Stomach (tissue), 9 donors: ENCODE data around the gene USP43. TPM values are rescaled to one million over a fixed set of nuclear protein-coding genes. Genes with fewer than 3 reads are reported as not detected.

Source experiments
- DNase-seq, 2 donors: peaks; one replicate each; pipeline versions ENCODE4 v3.0.0 to v3.0.0-alpha.2; 2013 to 2019
- H3K27ac ChIP-seq, 5 donors: fragments of 200-600 bp in 4 of 5; sonication (generic) in 4 of 5; one replicate each; pipeline ENCODE4 v1.5.1; 2013 to 2019; ENCODE audit warnings: mild to moderate bottlenecking in 1 of 5, moderate library complexity in 1 of 5
- H3K27me3 ChIP-seq, 3 donors: fragments of 200-600 bp; sonication (generic); one replicate each; pipeline ENCODE4 v1.5.1; 2017 to 2019; ENCODE audit warnings: mixed run types in 1 of 3
- H3K36me3 ChIP-seq, 4 donors: fragments of 200-600 bp; sonication (generic); 1 replicate in 3 of 4; 2 replicates in 1 of 4; pipeline ENCODE4 v1.5.1; 2016 to 2019
- H3K4me1 ChIP-seq, 4 donors: fragments of 200-600 bp; sonication (generic); one replicate each; pipeline ENCODE4 v1.5.1; 2016 to 2019
- H3K4me3 ChIP-seq, 4 donors: fragments of 200-600 bp; sonication (generic) in 3 of 4; one replicate each; pipeline ENCODE4 v1.5.1; 2016 to 2019; ENCODE audit warnings: mild to moderate bottlenecking in 1 of 4
- H3K9me3 ChIP-seq, 4 donors: fragments of 200-600 bp; sonication (generic); one replicate each; pipeline ENCODE4 v1.5.1; 2016 to 2019
- EP300 ChIP-seq: sonication (generic); formaldehyde crosslinking; IDR thresholded peaks from one replicate; pipeline ENCODE4 v1.6.1; 2017; ENCODE audit warnings: antibody characterized with exemption
- POLR2A ChIP-seq, 4 donors: fragments of 450-650 bp; IDR thresholded peaks; one replicate each; pipeline ENCODE4 v1.6.1; 2016; ENCODE audit warnings: antibody characterized with exemption in 4 of 4, control low read depth in 2 of 4, mild to moderate bottlenecking in 1 of 4, moderate library complexity in 1 of 4
- POLR2AphosphoS5 ChIP-seq, 3 donors: sonication (generic); formaldehyde crosslinking; IDR thresholded peaks; one replicate each; pipeline ENCODE4 v1.6.1; 2016; ENCODE audit warnings: antibody characterized with exemption in 3 of 3
- WGBS, 5 donors: extraction: QIAGEN DNeasy Blood & Tissue Kit in 3 of 5; methylation state at CpG; one replicate each; pipeline versions ENCODE4 v1.1.5 to v1.1.7; 2013 to 2018; 5-methylcytosine and 5-hydroxymethylcytosine counted together
- intact Hi-C: fragments of 100-400 bp; cut with DNase I; formaldehyde crosslinking; loops from one replicate; pipeline ENCODE4 v1.15.1; 2023; ENCODE audit warnings: low total_unique reads
- polyA plus RNA-seq, 3 donors: library from polyadenylated mRNA; stranded (reverse); fragments of 200-250 nt; gene quantifications; one replicate each; pipeline ENCODE4 v1.2.3, GENCODE V29; 2013
- total RNA-seq, 5 donors: library from RNA; depleted of rRNA; stranded (reverse); fragments of >200 nt; gene quantifications; one replicate each; pipeline versions ENCODE4 v1.1.0 to v1.2.3, GENCODE V29; 2014 to 2016
- TF ChIP-seq, protein P1 (sequence below), 7 experiments: fragments of 450-650 bp in 4 of 7; fragments of 200-600 bp in 3 of 7; sonication (generic) in 3 of 7; IDR thresholded peaks; one replicate each; pipeline ENCODE4 v1.5.1; 2016 to 2019; ENCODE audit warnings: antibody characterized with exemption in 7 of 7, control low read depth in 2 of 7, mild to moderate bottlenecking in 1 of 7
- donor health status: healthy with polysubstance abuse.
- donor health status: Bipolar disorder and iron deficiency.
- donor health status: healthy.

USP43 gene
- total and polyA plus RNA-seq, 8 donors, result 1.3 to 55.4 (median 3.2) TPM

DNA sequence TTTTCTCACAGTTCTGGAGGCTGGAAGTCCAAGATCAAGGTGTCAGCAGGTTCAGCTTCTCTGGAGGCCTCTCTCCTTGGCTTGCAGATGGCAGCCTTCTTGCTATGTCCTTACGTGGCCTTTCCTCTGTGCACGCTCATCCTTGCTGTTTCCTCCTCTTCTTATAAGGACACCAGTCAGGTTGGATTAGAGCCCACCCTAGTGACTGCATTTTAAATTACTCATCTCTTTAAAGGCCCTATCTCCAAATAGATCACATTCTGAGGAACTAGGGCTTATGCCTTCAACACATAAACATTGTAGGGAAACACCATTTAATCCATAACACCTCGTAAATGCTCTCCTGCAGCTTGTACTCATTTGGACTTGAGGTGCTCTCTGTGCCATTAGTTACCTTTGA lies 109.8 kb downstream of the USP43 start:
- Histone ChIP-seq H3K36me3 (no peaks in the 10 kb centered on the region), H3K4me1 (no peaks in the 10 kb centered on the region), H3K27ac (no peak overlapping the region), H3K4me3 (no peak overlapping the region), H3K27me3 (peaks cover 0 to 14% (median 0%) of the 10 kb centered on the region in 3 donors), H3K9me3 (peaks cover 0 to 5% (median 2%) of the 10 kb centered on the region in 4 donors)
- 67 to 85% (median 71%) methylated on average over 3 of the region's 3 CpGs for WGBS, 5 donors
- intact Hi-C loops, result no loop called here
- TF ChIP-seq, protein P1, sequence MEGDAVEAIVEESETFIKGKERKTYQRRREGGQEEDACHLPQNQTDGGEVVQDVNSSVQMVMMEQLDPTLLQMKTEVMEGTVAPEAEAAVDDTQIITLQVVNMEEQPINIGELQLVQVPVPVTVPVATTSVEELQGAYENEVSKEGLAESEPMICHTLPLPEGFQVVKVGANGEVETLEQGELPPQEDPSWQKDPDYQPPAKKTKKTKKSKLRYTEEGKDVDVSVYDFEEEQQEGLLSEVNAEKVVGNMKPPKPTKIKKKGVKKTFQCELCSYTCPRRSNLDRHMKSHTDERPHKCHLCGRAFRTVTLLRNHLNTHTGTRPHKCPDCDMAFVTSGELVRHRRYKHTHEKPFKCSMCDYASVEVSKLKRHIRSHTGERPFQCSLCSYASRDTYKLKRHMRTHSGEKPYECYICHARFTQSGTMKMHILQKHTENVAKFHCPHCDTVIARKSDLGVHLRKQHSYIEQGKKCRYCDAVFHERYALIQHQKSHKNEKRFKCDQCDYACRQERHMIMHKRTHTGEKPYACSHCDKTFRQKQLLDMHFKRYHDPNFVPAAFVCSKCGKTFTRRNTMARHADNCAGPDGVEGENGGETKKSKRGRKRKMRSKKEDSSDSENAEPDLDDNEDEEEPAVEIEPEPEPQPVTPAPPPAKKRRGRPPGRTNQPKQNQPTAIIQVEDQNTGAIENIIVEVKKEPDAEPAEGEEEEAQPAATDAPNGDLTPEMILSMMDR (IDR thresholded peaks at IDR 0.05), result no peak
- TF ChIP-seq POLR2AphosphoS5 (IDR thresholded peaks at IDR 0.05), result no peak
- no peak for TF ChIP-seq POLR2A (IDR thresholded peaks at IDR 0.05)
- no peak for TF ChIP-seq EP300
- DNase-seq, result no peak

GRCh38 chr17:9760266-9760665 lies 114.9 kb downstream of the USP43 start:
- no peak for TF ChIP-seq POLR2A (IDR thresholded peaks at IDR 0.05)
- TF ChIP-seq, protein P1 (IDR thresholded peaks at IDR 0.05), result no peak
- TF ChIP-seq POLR2AphosphoS5 (IDR thresholded peaks at IDR 0.05), result no peak
- no peak for TF ChIP-seq EP300
- no peak for DNase-seq
- 71 to 88% (median 79%) methylated on average over 1 of the region's 1 CpG for WGBS, 5 donors
- no peak overlapping the region for H3K4me3 ChIP-seq
- peaks cover 0 to 5% (median 0%) of the 10 kb centered on the region in 3 donors for H3K27me3 ChIP-seq
- H3K4me1 ChIP-seq, result no peaks in the 10 kb centered on the region
- no peaks in the 10 kb centered on the region for H3K9me3 ChIP-seq
- intact Hi-C loops, result no loop called here
- no peak overlapping the region for H3K27ac ChIP-seq
- H3K36me3 ChIP-seq, result no peaks in the 10 kb centered on the region

DNA sequence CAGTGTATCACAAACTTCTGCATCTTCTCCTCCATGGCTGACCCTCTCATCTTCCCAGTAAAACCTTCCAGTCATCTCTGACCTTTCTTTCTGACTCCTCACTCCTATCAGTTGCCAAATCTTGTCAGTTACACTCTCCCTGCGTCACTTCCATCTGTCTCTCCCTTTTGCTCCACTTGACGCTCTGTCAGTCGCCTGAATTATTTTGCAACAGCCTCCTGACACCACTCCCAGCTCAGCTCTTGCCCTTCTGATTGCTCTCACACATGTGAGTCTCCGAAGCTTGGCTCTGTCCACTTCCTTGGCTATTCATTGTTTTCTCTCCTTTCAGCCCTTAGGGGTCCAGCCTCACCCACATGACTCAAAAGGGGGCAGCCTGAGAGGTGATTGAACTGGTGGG lies 118.3 kb downstream of the USP43 start:
- no peaks in the 10 kb centered on the region for H3K4me1 ChIP-seq
- H3K36me3 ChIP-seq, result no peaks in the 10 kb centered on the region
- WGBS, 5 donors, result 46 to 53% (median 46%) methylated on average over 4 of the region's 4 CpGs
- DNase-seq, result no peak
- no peaks in the 10 kb centered on the region for H3K9me3 ChIP-seq
- no peak overlapping the region for H3K4me3 ChIP-seq
- intact Hi-C loops, result no loop called here
- H3K27me3 ChIP-seq, result peaks cover 0 to 20% (median 0%) of the 10 kb centered on the region in 3 donors
- TF ChIP-seq, protein P1 (IDR thresholded peaks at IDR 0.05), result no peak
- TF ChIP-seq EP300 (no peak), POLR2A (IDR thresholded peaks at IDR 0.05) (no peak), POLR2AphosphoS5 (IDR thresholded peaks at IDR 0.05) (no peak)
- H3K27ac ChIP-seq, result no peak overlapping the region

- Histone ChIP-seq H3K4me1 (no peaks in the 10 kb centered on the region), H3K27ac (no peak overlapping the region), H3K4me3 (no peak overlapping the region), H3K9me3 (no peaks in the 10 kb centered on the region), H3K27me3 (peaks cover 0 to 26% (median 0%) of the 10 kb centered on the region in 3 donors), H3K36me3 (no peaks in the 10 kb centered on the region)
- peak in 1 of 2 donors; percentile 20 for DNase-seq
- intact Hi-C loops, result no loop called here
- 89 to 100% (median 93%) methylated on average over 1 of the region's 1 CpG for WGBS, 5 donors
- TF ChIP-seq, protein P1 (IDR thresholded peaks at IDR 0.05), result no peak
- TF ChIP-seq POLR2AphosphoS5 (IDR thresholded peaks at IDR 0.05) (no peak), POLR2A (IDR thresholded peaks at IDR 0.05) (no peak), EP300 (no peak)
Measured at GRCh38 chr17:9765322-9765721, 120.0 kb downstream of the USP43 start.
